ENCODE data around the gene ZC2HC1C. TPM values are rescaled to one million over a fixed set of nuclear protein-coding genes. Genes with fewer than 3 reads are reported as not detected.

ZC2HC1C gene
- total RNA-seq, 1 donor from 2014 or later = 3.2 TPM

GRCh38 chr14:75046899-75047298 lies 22.5 kb upstream of the ZC2HC1C start:
- DNase-seq = no peak
- peaks cover 5% of the 10 kb centered on the region for H3K9me3 Mint-ChIP-seq (ENCODE audit: unreplicated experiment)
- TF ChIP-seq, protein P1, sequence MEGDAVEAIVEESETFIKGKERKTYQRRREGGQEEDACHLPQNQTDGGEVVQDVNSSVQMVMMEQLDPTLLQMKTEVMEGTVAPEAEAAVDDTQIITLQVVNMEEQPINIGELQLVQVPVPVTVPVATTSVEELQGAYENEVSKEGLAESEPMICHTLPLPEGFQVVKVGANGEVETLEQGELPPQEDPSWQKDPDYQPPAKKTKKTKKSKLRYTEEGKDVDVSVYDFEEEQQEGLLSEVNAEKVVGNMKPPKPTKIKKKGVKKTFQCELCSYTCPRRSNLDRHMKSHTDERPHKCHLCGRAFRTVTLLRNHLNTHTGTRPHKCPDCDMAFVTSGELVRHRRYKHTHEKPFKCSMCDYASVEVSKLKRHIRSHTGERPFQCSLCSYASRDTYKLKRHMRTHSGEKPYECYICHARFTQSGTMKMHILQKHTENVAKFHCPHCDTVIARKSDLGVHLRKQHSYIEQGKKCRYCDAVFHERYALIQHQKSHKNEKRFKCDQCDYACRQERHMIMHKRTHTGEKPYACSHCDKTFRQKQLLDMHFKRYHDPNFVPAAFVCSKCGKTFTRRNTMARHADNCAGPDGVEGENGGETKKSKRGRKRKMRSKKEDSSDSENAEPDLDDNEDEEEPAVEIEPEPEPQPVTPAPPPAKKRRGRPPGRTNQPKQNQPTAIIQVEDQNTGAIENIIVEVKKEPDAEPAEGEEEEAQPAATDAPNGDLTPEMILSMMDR (IDR thresholded peaks at IDR 0.05; ENCODE audit: partially characterized antibody, unreplicated experiment) = no peak
- H3K27ac Mint-ChIP-seq (ENCODE audit: unreplicated experiment) = no peak overlapping the region
- no peaks in the 10 kb centered on the region for H3K36me3 Mint-ChIP-seq (ENCODE audit: unreplicated experiment)
- H3K4me1 Mint-ChIP-seq (ENCODE audit: low read depth, unreplicated experiment) = peaks cover 3% of the 10 kb centered on the region
- H3K4me3 Mint-ChIP-seq (ENCODE audit: unreplicated experiment) = no peak overlapping the region
- H3K27me3 Mint-ChIP-seq (ENCODE audit: unreplicated experiment) = peaks cover 4% of the 10 kb centered on the region

DNA sequence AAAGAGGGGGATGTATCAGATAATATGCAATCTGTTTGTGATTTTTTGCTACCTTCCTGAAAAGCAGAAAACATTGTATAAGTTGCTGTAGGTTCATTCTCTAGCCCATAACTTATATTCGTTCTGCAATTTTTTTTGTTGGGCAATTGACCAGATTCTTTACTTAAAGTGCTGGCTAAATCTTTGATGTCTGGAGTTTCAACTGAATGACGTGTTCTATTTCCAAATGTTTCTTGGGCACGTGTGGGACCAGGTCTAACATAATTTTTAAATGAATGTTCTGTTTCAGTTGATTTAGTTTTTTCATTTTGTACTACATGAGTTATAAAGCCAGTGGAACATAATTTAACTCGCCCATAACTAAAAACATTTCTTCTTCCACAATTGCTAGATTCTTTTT lies 21.9 kb upstream of the ZC2HC1C start:
- DNase-seq = no peak
- Mint-ChIP-seq H3K27me3 (ENCODE audit: unreplicated experiment) (peaks cover 4% of the 10 kb centered on the region), H3K4me1 (ENCODE audit: low read depth, unreplicated experiment) (no peaks in the 10 kb centered on the region), H3K36me3 (ENCODE audit: unreplicated experiment) (no peaks in the 10 kb centered on the region), H3K4me3 (ENCODE audit: unreplicated experiment) (no peak overlapping the region), H3K27ac (ENCODE audit: unreplicated experiment) (no peak overlapping the region), H3K9me3 (ENCODE audit: unreplicated experiment) (peaks cover 5% of the 10 kb centered on the region)
- TF ChIP-seq, protein P1 (IDR thresholded peaks at IDR 0.05; ENCODE audit: partially characterized antibody, unreplicated experiment) = no peak

DNA sequence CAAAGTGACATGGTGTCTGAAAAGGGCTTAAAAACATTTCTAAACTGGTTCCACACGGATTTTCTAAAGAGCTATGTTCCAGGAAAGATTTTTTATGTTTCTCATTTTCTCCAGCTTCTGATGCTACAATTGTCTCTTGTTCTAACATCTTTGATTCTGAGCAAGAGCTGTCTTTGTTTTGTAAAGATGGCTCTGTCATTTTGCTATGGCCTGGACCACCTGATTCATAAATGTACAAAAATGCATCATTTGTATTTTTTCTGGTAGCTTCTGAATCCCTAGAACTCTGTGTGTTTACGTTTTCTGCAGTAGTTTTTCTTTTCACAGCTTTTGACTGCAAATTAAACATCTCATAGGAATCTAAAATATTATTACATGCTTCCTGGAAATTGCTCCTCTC lies 21.3 kb upstream of the ZC2HC1C start:
- no peak overlapping the region for H3K4me3 Mint-ChIP-seq (ENCODE audit: unreplicated experiment)
- H3K36me3 Mint-ChIP-seq (ENCODE audit: unreplicated experiment) = no peaks in the 10 kb centered on the region
- H3K4me1 Mint-ChIP-seq (ENCODE audit: low read depth, unreplicated experiment) = no peaks in the 10 kb centered on the region
- no peak overlapping the region for H3K27ac Mint-ChIP-seq (ENCODE audit: unreplicated experiment)
- H3K9me3 Mint-ChIP-seq (ENCODE audit: unreplicated experiment) = peaks cover 5% of the 10 kb centered on the region
- TF ChIP-seq, protein P1 (IDR thresholded peaks at IDR 0.05; ENCODE audit: partially characterized antibody, unreplicated experiment) = no peak
- peaks cover 4% of the 10 kb centered on the region for H3K27me3 Mint-ChIP-seq (ENCODE audit: unreplicated experiment)
- no peak for DNase-seq

DNA sequence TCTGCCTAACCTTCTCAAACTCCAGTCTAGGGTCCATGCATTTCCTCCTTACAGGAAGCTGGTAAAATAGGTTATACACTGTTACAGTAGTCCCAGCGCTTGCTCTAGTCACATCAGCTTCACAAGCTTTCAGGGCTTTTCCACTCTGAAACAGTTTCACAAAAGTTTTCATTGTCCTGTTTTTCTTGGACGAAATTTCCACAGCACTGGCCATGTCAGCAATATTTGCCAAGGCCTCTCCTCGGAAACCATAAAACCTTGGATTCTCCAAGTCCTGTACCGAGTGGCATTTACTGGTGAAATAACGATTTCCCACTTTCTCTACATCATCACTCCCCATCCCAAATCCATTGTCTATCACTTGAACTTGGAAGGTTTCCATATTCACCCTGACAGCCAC lies 20.3 kb upstream of the ZC2HC1C start:
- peaks cover 5% of the 10 kb centered on the region for H3K9me3 Mint-ChIP-seq (ENCODE audit: unreplicated experiment)
- no peaks in the 10 kb centered on the region for H3K4me1 Mint-ChIP-seq (ENCODE audit: low read depth, unreplicated experiment)
- peaks cover 4% of the 10 kb centered on the region for H3K27me3 Mint-ChIP-seq (ENCODE audit: unreplicated experiment)
- TF ChIP-seq, protein P1 (IDR thresholded peaks at IDR 0.05; ENCODE audit: partially characterized antibody, unreplicated experiment) = no peak
- H3K36me3 Mint-ChIP-seq (ENCODE audit: unreplicated experiment) = no peaks in the 10 kb centered on the region
- H3K4me3 Mint-ChIP-seq (ENCODE audit: unreplicated experiment) = no peak overlapping the region
- H3K27ac Mint-ChIP-seq (ENCODE audit: unreplicated experiment) = no peak overlapping the region
- DNase-seq = no peak

- H3K27ac Mint-ChIP-seq (ENCODE audit: unreplicated experiment) = no peak overlapping the region
Observed at GRCh38 chr14:75049731-75050201, 19.7 kb upstream of the ZC2HC1C start.

More at GRCh38 chr14:75049731-75050201, 19.7 kb upstream of the ZC2HC1C start:
- no peaks in the 10 kb centered on the region for H3K36me3 Mint-ChIP-seq (ENCODE audit: unreplicated experiment)
- H3K4me3 Mint-ChIP-seq (ENCODE audit: unreplicated experiment) = no peak overlapping the region
- no peak for DNase-seq
- TF ChIP-seq, protein P1 (IDR thresholded peaks at IDR 0.05; ENCODE audit: partially characterized antibody, unreplicated experiment) = no peak
- peaks cover 4% of the 10 kb centered on the region for H3K27me3 Mint-ChIP-seq (ENCODE audit: unreplicated experiment)
- H3K4me1 Mint-ChIP-seq (ENCODE audit: low read depth, unreplicated experiment) = no peaks in the 10 kb centered on the region
- peaks cover 5% of the 10 kb centered on the region for H3K9me3 Mint-ChIP-seq (ENCODE audit: unreplicated experiment)

Data from glutamatergic neuron (in vitro differentiated cells).